Stimulated activated CD8-positive, alpha-beta memory T cell treated with anti-CD3 and anti-CD28 coated beads, Interleukin-15, amount 100 ng/mL, for 4 hours (primary cell): Measurements from ENCODE around the gene TRA2B.
"Not testable (repeated sequence)": the region's sequence is repeated elsewhere in the genome, so short reads cannot be mapped to it uniquely, and the experiment has no call there.

Experiments
- DNase-seq, 2 donors: peaks; one replicate each; pipeline ENCODE4 v3.0.0-alpha.2; 2020; ENCODE audit warnings: low read depth in 2 of 2

The TRA2B gene

DNA sequence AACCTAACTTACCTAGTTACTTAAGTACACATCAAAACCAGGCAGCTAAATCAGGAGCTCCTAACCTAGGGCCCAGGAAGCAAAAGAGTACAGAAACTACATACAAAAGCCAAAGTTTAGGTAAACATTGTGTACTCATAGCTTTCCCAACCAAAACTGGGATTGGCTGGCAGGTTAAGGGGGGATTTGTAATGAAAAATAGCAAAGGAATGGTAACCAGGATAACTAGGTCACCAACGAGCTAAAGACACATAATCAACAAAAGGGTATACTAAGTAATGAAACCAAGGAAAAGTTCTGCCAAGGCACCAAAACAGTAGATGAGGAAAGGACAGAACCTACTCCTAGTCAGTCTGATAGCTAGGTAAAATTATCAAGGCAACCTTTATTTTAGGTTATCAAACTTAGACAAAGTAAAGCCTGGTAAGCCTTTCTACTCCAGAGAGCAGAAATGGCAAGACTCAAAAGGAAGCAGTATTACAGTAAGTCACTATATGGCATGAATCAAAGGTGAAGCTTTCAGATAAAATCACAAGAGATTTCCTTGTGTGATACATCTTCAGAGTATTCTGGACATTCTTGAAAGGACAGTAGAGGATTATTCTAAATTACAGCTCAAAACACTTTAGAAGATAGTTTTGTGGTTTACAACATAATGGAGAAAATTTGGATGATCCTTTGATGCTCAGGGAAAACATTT, 10.2 kb downstream of the TRA2B start:
- no peak for DNase-seq

DNA sequence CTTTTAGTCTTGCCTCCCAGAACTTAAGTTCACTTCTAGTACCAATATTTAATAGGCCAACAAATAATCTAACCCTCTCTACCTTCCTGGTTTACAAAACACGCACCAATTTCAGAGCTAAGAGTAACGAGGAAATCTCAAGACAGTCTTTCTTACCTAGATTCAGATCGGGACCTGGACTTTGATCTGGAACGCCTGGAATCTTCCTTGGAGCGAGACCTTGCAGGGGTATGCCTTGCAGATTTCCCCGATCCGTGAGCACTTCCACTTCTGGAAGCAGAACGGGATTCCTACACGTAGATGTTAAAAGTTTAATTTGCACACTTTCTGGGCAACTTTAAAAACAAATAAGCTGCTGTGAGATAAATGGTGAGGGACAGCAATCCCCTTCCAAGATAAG, 11.4 kb downstream of the TRA2B start:
- no peak for DNase-seq

DNA sequence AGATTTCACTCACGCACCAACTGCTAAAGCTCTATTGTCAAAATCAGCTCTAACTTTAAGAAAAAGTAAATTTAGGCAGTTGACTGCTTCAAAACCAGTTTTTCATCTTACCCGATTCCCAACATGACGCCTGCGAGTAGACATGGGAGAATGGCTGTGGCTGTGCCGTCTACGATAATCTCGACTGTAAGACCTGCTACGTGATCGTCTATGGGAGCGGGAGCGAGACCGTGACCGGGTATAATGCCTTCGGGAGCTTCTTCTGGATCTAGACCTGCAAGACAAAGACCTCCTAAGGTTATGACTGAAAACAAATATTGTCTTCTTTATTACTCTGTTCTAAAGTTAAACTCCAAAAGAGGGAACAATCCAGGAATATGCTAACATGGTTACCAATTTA, 12.5 kb downstream of the TRA2B start:
- no peak for DNase-seq

DNA sequence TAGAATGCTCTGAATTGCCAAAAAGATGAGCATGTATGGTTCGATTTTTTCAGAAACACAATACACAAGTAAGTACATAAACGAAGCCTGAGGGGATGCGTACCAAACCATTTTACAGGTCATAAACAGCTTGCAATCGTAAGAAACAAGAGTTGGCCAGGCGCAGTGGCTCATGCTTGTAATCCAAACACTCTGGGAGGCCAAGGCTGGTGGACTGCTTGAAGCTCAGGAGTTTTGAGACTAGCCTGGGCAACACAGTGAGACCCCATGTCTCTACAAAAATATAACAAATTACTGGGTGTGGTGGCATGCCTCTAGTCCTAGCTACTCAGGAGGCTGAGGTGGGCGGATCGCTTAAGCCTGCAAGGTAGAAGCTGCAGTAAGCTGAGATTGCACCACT, 13.4 kb downstream of the TRA2B start:
- no peak for DNase-seq

DNA sequence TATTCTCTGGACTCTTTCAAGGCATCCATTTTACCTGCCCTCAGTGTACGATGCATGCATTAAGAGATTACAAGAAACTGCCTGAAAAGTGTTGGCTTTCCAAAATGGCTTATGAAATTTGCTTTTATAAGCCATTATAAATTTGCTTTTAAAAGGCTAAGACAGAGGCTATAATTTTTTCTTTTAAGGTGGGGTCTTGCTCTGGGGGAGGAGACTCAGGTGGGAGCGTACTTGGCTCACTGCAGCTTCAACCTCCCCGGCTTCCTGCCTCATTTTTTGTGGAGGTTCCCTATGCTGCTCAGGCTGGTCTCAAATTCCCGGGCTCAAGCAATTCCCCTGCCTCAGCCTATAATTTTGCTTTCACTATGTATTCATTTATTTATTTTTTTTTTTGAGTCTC, 17.6 kb downstream of the TRA2B start:
- no peak for DNase-seq

DNA sequence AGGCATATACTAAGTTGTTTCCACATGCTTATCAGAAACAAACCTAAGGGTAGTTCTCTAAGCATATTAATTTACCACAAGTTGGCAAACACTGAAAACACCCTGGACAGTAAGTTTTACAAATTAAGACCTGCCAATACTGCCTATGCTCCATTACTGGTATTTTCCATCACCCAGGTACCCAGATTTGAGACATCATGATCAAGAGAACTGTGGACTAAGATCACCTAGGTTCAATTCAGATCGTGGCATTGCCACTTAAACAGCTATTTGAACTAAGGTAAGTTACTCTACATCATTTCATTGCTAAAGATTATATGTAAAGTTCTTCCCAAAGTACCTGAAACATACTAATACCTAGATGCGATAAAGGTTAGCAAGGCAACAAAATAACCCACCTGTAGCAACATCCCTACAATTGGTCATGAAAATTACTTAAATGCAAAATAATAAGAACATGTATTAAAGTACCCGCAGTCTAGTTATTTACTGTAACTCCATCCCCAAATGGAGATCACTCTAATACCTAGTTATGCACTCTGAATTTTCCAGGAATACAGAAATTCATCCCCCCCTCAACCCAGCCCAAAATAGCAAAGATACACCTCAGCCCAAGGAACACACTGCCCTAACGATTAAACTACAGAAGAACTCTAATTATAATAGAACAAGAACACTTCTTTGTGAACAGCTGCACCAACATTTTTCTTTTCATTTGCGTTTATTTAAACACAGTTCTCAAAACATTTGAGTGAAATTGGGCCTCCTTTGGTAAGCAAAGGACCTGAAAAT, 21.6 kb downstream of the TRA2B start:
- no peak for DNase-seq

DNA sequence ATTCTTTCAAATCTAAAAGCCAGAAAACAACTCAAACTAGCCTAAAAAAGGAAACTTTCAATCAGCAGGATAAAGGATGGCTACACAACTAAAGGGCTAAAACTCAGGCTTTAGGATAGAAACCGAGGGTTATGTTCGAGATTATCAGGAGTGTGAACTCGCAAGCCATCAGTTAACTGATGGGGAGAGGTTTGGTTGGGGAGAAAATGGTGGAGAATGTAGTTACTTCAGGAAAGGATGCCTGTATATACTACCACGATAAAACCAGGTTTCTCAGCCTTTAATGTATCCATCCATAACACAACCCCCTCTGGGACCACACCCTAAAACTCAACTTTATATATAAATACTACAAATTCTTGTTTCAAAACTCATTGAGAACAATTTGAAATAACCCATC, 22.2 kb downstream of the TRA2B start:
- DNase-seq: no peak

DNA sequence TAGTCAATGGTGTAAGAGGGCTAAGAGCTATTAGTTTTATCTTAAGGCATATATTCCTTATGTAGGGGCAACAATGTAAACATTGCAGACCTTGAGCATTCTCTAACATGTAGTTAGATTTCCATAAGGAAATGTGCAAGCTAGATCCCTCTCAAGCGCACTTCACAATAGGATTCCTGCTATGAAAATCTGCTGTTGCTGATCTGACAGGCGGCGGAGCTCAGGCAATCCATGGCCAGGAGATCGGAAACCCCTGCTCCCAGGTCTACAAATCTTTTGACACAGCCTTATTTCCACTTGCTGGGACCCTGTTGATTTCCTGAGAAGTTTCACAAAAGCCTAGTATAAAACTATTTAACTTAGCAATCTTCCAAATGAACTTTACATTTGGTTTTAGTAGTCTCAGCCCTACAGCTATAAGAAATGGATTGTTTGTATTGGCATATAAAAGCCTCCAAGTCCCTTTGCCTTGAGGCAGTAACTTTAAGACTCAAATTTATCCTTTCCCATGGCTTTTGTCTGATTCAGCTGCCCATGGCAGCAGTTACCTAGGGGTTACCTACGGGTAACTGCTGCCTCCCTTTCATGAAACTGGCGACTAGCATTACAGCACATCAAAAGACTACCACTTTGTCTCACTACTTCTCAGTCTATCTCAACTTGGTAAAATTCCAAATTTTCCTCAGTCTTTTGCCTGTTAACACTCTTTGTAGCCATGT, 22.7 kb downstream of the TRA2B start:
- DNase-seq: no peak

DNA sequence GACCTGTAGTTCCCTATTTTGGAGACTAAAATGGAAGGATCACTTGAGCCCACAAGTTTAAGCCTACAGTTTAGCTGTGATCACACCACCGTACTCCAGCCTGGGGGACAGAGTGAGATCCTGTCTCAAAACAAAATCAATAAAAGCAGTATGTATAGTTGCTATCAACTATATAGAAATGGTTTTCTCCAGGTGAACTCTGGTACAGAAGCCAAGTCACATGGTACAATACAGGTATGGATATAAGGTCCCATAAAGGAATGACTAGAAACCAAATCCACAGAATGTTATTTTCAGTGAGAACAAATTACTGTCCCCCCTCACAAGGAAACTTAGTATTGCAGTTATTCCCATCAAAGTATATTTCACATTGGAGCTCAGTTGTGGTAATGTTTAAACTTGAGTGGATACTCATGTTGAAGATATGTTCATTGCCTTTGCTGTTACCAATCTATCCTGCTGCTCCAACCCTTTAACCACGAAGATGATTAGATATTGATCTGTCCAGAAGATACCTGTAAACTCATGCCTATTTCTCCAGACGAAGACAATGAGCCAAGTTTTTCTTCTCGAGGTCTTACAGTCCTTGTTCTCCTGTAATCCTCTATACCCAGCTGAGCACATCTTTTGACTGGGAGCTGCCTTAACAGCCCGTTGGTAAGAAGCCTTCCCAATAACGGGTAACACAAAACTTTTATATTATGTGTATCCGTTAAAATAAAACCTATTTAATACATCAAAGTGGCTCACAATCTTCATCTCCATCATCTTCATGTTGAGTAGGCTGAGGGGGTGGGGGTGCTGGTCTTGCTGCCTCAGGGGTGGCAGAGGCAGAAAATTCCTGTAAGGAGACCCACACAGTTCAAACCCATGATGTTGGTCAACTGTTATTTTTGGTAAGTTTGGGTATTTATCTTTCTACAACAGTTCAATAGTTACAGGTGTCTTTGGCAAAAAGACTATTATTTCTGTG, 24.6 kb downstream of the TRA2B start:
- DNase-seq: no peak

DNA sequence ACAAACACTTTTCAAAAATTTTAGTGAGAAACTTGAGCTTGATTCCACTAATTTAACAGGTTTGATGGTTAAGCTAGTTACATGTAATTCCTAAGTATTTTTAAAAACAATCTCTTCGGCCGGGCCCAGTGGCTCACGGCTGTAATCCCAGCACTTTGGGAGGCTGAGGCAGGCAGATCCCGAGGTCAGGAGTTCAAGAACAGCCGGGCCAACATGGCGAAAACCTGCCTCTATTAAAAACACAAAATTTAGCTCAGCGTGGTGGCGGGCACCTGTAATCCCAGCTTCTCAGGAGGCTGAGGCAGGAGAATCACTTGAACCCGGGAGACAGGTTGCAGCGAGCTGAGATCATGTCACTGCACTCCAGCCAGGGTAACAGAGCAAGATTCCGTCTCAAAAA, 25.3 kb downstream of the TRA2B start:
- DNase-seq: no peak

DNA sequence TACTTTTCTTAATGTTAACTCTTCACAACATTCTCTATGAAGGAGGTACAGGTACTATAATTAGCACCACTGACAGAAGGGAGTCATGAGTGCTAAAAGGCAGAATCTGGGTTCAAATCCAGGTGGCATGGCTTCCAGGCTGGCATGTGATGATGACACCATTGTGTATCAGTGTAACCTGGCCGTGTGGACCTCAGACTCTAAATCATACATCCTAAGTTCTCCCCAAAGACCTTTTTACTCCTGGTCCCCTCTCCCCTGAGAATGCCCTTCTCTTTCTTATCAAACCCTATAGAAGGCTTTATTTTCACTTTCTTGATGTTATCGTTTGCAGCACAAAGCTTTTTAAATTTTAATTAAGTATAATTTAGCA, 26.8 kb downstream of the TRA2B start:
- DNase-seq: not testable (repeated sequence)

DNA sequence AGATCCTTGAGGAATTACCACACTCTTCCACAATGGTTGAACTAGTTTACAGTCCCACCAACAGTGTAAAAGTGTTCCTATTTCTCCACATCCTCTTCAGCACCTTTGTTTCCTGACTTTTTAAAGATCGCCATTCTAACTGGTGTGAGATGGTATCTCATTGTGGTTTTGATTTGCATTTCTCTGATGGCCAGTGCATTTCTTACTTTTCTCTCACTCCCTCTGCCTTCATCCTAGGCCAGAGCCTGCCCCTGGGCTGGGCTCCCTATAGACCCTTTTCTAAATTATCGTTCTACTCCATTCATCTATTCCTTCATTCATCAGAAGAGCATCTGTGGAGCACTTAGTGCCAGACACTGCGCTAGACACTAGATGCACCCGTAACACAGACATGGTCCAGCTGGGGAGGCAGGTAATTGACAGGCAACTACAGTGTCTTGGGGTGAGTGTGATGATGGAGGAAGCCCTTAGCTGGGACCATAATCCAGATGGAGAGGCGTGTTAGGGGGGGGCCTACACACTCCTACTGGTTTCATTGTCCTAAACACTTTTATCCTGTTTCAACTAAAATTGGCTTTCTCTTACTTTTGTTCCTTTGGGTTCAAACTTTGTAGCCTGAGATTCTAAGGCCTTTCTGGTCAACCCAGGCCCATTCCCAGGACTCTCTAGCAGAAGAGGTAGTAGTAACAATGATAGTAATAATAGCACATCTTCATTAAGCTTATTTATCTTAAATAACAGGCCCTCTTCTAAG, 27.3 kb downstream of the TRA2B start:
- DNase-seq: not testable (repeated sequence)

DNA sequence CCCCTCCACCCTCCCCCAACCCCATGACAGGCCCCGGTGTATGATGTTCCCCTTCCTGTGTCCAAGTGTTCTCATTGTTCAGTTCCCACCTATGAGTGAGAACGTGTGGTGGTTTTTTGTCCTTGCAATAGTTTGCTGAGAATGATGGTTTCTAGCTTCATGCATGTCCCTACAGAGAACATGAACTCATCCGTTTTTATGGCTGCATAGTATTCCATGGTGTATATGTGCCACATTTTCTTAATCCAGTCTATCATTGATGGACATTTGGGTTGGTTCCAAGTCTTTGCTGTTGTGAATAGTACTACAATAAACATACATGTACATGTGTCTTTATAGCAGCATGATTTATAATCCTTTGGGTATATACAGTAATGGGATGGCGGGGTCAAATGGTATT, 27.9 kb downstream of the TRA2B start:
- not testable (repeated sequence) for DNase-seq

DNA sequence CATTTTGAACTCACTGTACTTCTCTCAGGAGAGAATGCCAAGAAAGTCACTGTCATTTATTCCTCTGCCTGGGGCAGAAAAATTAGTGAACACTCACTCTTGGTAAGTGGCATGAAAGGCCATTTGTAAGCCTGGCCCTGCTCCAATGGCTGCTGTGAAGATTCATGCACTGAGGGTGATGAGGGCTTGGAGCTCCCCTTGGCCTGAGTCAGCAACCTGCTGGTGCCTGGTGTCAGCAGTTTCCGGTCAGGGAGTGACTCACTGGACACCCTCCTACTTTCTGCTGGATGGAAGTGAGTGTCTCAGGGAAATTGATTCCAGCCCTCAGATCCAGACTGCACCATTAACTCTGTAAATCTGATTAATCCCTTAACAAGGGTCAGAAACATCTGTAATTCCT, 37.6 kb downstream of the TRA2B start:
- no peak for DNase-seq

DNA sequence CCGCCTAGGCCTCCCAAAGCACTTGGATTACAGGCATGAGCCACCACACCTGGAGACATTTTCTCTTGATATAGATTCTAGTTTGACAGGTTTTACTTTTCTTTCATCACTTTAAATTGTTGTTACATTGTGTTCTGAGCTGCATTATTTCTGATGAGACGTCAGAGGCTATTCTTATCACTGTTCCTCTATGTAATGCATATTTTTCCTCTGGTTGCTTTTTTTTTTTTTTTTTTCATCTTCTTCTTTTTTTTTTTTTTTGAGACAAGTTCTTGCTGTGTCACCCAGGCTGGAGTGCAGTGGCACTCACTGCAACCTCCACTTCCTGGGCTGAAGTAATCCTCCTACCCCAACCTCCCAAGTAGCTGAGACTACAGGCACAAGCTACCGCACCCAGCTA, 41.2 kb downstream of the TRA2B start:
- DNase-seq: no peak

DNA sequence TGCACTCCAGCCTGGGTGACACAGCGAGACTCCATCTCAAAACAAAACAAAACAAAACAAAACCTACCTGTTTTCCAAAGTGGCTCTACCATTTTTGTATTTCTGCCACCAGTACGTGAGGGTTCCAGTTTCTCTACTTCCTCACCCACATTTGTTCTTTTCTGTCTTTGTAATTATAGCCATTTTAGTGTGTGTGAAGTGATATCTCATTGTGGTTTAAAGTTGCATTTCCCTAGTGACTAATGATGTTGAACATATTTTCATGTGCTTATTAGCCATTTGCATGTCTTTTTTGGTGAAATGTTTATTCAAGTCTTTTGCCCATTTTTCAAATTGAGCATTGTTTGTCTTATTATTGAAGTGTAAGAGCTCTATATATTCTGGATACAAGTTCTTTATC, 50.7 kb downstream of the TRA2B start:
- DNase-seq: no peak

DNA sequence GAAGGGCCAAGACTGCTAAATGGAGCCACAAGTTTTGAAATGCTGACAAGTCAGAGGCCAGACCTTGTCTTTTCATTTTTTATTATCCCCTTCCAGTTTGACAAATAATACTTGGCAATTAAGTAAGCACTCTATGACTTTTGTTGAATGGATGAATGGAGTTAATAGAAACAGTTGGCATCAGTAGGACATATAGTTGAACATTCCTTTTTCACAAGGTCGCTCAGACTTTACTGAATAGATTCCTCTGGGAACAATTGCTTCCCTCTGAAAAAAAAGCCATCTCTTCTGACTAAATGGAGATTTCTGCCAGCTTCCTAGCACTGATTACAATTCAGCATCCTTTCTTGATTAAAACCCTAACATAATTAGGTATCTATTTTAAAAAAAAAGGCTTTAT, 53.2 kb downstream of the TRA2B start:
- DNase-seq: no peak

DNA sequence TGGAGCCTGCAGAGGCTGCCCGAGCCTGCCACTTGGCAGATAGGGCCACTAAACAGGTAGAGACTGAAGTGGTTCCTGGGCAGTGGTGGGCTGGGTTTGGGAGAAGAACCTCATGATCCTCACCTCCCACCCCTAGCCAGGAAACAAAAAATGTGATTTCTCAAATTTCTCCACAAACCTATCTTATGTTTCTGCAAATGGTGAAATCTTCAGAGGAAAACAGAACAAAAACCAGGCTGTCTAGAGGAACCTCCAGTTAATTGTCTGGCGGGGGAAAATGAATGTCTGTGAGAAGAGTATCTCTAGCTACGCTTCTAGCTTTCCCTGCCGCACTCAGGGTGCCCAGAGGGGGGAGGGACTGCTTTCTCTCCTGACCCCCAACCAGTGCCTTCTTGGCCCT, 55.9 kb downstream of the TRA2B start:
- no peak for DNase-seq

DNA sequence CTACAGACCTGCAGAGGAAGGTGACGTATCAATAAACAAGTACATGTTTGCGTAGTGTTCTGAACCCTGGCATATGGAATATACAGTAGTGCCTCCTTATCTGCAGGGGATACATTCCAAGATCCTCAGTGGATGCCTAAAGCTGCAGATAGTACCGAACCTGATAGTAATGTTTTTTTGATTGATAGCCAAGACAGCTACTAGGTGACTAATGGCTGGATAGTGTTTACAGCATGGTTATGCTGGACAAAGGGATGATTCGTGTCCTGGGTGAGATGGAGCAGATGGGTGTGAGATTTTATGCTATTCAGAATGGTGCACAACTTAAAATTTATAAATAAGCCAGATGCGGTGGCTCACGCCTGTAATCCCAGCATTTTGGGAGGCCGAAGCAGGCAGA, 57.2 kb downstream of the TRA2B start:
- no peak for DNase-seq

DNA sequence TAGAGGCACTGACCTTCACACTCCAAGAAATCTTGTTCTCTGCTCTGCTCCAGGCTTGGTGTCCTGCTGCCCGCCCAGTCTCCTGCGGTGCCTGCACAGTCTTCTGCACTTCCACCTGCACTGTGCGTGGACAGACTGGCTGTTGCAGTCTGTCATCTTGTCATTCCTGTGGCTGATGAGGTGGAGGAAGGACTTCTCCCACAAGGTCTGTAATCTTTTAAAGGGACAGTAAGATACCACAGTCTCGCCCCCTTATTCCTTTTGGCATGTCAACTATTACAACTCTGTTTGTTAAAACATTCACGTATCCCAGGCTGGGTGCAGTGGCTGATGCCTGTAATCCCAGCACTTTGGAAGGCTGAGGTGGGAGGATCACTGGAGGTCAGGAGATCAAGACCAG, 58.9 kb downstream of the TRA2B start:
- no peak for DNase-seq

DNA sequence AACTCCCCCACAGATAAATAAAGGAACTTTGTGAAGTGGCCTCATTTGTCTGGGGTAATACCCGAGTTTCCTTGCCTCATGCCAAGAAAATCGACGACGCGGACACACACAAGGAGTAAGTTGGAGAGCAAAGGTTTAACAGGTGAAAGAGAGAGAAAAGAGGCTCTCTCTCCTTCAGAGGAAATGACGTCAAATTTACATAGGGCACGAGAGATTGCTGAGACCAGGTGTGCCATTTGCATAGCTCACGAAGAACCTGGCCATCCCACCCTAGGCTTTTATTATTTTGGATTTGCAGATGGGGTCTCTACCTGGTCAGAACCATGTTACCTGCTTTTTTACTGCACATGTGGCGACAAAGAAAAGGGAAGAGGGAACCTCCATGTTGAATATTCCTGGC, 63.7 kb downstream of the TRA2B start:
- no peak for DNase-seq
